Endometrial microvascular endothelial cells (primary cell): Measurements from ENCODE around the gene PTPRD. TPM values are rescaled to one million over a fixed set of nuclear protein-coding genes. Genes with fewer than 3 reads are reported as not detected.

Experiments used
- in situ Hi-C: cut with HindIII; loops from 2 replicates; pipeline ENCODE4 v1.10.0; 2017; ENCODE audit warnings: low sequenced_read_pairs, low pct_unique_long_range_greater_than_20kb; ENCODE audit errors: inconsistent ontology term
- total RNA-seq: library from RNA; depleted of rRNA; stranded (reverse); fragments of >200 nt; gene quantifications from one replicate; pipeline ENCODE4 v1.2.3, GENCODE V29; 2015; ENCODE audit errors: inconsistent ontology term

PTPRD gene
- total RNA-seq, 1 donor from 2014 or later: under 0.01 TPM

DNA sequence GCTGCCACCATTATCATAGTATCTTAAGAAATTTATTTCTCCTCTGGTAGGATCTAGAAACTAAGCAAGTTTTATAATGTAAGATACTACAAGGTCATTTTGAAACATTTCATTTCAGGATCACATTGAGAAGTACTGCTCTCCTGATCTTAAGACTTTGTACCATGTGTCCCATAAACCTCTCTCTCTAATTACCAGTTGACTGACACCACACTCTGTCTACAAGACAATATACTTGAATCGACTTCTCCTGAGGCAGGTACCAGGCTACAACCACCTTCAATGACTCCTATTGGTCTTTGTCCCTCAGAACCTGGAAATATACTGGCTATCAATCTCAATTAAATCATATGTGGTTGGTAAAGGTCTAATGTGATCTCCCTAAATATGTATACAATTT lies 597.0 kb downstream of the PTPRD start:
- in situ Hi-C loops: no loop called here

DNA sequence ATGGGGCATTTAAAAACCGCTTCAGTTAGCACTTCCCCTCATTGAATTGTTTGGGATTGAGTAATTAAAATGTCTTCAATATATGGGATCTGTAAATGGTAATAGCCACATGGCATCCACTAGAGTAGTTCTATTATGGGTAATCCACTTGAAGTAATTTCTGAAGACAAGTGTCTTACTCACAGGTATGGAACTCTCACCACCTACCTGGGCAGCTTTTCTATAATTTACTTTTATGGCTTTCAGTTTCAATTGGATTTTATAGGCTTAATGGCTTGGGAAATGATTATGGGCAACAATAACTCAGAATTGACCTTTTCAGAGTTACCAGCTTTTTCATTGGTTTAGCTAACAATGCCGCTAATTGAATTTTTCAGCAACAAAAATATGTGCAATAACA lies 597.9 kb downstream of the PTPRD start:
- in situ Hi-C loops: no loop called here

DNA sequence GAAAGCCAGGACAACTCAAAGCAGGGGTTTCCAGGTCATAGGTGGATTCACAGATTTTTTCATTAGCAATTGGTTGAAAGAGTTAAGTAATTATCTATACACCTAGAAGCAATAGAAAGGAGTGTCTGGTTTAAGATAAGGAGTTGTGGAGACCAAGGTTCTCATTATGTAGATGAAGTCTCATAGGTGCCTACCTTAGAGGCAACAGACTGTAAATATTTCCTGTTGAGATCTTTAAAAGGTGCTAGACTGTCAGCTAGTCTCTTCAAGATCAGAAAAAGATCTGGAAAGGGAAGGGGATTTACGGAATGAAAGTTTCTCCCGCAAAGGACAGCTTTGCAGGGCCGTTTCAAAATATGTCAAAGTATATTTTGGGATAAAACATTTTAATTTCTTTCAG lies 603.4 kb downstream of the PTPRD start:
- in situ Hi-C loops: no loop called here

DNA sequence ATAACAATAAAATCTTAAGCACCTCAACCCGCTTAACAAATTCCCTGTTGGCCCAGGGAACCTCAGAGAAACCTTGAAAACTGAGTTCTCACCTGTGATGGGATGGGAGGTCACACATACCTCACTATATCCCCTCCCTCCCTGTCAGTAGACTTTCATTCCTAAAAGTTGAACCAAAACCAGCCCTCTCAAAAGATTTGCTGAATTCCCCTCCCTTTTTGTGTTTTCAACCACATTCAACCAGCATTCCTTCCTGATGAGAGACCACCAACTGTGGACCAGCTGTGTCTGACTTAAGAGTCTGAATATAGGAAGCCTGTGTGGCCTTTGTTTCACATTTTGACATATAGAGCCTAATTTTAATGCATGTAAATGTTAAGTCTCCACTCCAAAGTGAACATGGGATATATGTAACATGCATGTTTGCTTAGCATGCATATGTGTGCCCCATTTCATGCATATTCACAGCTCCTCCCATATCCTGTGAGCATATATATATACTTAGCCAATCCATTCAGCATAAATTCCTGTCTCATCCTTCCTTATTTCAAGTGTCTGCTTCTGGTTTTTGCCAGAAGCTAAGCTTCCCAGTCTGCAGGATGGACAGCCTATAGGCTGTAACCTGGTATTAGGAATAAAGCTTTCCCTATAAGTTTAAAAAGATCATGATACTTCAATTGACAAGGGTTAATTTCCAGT lies 604.6 kb downstream of the PTPRD start:
- in situ Hi-C loops: no loop called here

DNA sequence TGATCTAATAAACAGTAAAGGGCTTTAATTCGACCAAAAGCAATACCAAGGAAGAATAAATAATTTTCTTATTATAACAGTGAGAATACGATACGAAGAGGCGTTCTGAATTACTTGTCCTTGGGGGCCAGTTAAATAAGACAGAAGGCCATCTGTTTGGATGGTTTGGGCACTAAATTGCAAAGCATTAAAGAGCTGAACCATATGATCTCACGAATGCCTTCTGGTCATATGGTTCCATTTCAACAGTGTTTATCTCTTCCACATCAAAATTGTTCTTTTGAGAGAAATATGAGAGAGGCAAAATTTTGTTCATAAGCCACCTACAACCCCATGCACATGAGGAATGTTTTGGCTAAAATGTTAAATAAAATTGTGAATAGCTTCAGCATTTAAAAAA lies 605.4 kb downstream of the PTPRD start:
- in situ Hi-C loops: no loop called here

DNA sequence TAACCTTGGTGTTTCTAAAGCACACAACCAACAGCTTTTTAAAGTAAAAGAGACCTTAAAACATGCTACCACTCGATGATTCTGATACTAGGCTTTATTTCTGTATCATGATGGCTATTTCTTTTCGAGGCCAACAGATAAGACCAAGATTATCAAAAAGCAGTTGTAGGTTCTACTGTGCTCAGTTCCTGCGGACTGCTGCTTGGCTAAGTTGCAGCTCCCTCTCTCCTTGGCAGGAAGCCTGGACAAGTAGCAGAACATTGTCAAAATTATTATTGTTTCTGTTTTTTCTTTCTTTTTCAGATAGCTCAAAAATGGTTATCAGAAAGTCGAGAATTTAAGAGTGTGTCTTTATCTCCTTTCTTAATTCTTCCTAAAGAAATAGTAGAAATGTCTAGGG lies 607.6 kb downstream of the PTPRD start:
- in situ Hi-C loops: no loop called here

DNA sequence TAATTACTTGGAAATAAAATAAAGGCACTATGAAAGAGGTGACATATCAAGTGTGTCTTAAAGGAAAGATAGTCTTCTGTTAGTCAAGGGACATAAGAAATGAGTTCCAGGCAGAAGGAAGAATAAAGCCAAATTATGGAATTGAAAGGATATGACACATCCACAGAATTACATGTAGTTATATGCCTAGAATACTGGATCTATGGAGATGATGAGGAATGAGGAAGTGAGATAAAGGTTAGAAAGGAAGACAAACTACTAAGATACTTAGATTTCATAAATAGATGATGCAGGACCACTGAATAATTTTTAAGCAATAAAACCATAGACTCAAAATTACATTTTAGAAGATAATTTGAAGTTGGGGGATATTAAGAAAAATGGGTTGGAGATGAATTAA lies 609.8 kb downstream of the PTPRD start:
- in situ Hi-C loops: no loop called here

DNA sequence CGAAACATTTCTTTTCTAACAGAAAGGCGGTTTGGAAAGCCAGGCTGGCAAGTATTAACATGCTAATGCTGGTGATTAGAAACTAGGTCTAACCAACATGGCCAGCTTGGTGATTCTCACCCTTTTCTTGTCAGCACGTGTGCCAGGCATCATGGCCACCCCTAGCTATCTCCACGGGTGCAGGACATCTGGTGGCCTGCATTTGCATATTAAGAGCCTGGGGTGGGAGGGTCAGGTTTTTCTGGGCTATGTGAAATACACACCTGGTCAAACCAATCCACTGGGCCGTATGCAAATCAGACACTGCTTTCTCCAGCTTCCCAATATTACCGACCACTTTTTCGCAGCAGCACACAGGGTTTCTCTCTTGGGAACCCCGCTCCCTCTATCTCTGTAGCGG lies 612.1 kb downstream of the PTPRD start:
- in situ Hi-C loops: no loop called here

DNA sequence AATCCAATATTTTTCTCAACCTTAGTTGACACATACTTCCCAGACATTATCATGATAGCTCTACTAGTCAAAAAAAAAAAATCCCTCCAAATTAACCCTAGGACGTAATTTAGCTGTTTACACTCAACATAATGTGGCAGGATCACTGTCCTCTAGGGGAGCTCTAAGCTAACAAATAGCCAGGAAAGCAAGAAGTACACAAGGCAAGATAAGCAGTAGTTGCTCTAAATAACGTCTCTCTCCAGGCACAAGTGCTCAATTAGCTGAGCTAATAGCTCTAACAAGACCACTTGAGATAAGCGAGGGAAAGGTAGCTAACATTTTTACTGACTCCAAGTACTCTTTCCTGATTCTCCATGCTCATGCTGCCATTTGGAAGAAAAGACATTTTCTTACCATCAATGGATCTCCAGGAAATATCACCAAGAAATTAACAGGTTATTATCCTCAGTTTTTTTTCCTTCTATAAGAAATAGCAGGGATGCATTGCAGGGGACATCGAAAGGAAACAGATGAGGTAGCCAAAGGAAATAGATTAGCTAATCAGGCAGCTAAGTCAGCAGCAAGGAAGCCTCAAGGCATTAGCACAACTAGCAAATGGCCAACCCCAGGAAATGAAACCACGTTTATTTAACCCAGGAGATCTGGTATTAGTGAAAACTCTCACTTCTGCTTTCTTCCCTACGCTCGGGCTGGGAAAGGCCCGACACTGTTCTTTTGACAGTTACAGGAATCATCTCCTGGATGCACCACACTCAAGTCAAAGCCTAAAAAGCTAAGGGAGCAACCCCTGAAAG lies 614.1 kb downstream of the PTPRD start:
- in situ Hi-C loops: no loop called here

DNA sequence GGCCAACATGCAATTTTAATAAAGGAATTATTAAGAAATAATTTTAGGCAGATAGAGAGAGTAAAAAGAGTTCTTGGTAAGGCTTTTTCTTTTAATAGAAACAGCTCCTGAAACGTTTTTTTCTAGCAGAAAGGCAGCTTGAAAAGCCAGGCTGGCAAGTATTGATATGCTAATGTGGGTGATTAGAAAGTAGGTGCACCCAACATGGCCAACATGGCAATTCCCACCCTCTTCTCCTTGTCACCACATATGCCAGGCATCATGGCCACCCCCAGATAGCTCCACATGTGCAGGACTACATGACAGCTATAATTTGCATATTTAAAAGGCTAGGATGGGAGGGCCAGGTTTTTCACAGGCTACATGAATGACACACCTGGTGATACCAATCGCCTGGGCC lies 615.2 kb downstream of the PTPRD start:
- in situ Hi-C loops: no loop called here

DNA sequence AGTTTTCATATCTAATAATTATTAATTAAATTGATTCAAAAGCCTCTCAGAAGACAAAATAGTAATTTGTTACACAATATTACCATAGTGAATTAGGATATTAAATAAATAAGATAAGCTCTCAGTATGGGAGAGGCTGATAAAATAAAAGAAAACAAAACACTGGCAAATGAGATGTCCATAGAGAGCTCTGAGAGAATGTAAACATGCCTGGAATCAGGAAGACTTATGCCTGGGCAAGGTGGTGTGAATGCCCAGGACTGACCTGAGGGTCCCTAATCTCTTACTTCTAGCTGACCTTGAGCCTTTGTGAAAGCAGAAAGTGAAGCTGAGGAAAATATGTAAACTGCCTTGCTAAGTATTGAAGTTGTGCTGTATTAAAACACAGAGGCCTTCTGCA lies 616.5 kb downstream of the PTPRD start:
- in situ Hi-C loops: no loop called here

DNA sequence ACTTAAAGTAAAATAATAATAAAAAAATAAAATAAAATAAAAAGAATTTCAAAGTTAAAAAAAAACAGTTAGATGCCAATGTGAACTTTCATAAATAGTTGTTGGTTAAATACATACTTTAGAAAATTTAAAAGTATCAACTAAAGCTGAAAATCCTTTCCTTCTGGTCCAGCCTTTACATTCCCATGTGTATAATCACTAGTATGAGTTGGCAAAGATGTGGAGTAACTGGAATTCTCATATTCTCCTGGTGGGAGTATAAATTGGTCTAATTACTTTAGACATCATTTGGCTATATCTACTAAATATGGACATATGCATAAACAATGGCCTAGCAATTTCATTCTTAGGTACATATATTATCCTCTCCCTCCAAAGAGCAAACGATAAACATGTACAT lies 619.9 kb downstream of the PTPRD start:
- in situ Hi-C loops: no loop called here

DNA sequence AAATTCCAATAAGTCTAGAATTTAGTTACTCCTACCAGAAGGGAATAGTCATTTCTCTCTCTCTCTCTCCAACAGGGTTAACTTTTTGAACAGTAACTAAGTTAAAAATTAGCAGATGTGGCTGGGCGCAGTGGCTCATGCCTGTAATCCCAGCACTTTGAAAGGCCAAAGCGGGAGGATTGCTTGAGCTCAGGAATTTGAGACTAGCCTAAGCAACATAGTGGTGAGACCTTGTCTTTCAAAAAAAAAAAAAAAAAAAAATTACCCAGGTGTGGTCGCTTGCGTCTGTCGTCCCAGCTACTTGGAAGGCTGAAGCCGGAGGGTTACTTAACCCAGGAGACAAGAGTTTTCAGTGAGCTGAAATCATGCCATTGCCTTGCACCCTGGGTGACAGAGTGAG lies 639.7 kb downstream of the PTPRD start:
- in situ Hi-C loops: no loop called here

DNA sequence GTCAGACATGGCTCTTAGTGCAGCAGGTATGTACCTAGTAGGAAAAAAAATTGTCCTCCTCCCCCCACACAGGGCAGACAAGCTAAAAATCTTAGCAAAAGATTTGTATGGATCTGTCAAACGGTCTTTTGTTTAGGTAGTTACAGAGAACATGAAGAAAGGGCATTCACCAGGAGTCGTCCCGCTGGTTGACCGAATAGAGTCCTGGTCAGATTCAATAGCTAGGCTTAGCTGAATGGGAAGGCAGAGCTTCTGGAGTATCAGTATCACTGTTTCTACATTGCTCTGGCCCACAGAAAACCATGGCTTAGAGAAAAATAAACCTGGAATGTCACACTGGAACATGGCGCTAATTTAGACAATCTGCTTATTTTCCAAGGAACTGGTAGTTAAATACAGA lies 642.3 kb downstream of the PTPRD start:
- in situ Hi-C loops: no loop called here

DNA sequence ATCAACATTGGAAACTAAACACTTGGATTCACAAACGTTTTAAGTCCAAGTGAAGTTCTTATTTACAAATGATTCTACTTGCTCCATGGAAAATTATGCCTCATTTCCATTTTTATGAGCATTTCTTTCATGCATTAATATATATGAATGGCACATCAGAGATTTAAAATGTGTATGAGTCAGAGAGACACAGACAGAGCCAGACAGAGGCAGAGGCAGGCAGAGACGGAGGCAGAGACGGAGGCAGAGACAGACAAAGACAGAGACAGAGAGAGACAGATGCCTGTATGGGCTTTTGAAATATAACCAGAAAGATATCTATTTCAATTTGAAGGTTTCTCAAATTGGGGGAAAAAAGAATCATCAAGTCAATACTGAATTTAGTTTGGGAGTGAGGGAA lies 649.0 kb downstream of the PTPRD start:
- in situ Hi-C loops: no loop called here

DNA sequence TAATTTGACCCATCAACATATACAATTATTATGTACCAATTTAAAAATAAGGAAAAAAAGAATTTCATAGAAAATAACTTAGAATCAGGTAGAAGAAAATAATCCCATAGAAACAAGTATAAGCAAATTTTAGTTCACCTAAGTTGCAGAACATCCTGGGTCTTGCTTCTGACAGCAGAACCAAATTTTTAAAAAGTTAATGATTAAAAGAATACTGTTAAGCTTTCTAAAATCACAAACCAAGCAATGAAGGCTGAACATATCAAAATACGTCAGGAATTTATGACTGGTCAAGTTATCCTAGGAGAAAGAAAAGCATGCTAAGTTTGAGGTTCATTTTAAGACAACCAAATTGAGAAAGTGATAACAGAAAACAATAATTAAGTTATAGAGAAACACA lies 650.9 kb downstream of the PTPRD start:
- in situ Hi-C loops: no loop called here

DNA sequence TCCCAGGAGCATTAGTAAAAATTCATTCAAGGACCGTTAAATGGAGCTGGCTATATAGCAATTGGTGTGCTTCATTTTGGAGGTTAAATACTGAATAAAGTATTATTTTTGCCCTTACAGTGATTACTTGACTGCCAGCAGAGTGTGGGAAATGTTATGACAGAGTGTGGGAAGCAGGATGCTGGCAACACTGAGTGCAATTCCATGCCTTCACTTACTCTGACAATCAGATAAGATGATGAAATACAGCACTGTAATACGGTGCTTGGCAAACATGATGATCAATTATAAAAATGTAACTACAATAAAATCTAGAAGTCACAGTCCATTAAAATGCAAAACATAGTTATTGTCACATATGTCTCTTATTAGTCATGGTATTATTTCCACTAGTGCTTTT lies 651.3 kb downstream of the PTPRD start:
- in situ Hi-C loops: no loop called here

DNA sequence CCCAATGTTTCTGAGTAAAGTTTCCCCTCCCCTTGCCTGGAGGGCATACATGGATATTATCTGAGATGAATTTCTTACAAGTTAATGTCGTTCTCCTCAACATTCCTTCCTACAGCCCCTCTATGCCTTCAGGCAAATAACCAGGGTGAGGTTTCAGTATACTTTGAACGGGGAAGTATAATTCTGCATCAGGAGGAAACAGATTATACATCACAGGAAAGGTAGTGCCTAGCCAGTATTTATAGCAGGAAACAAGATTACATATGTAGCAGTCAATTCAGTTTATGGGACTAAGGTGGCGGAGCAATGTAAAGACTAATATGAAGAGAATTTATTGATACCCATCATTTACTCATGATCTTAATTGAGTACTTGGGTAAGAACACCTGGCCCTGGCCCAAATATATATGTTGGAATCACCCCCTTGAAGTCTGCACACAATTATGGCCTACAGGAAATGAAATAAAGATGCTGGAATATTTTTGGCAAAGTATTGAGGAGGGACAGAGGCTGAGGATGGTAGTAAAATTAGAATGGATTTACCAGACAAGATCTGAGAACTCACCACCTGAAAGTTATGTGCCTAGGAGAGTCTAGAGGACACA lies 661.1 kb downstream of the PTPRD start:
- in situ Hi-C loops: no loop called here

DNA sequence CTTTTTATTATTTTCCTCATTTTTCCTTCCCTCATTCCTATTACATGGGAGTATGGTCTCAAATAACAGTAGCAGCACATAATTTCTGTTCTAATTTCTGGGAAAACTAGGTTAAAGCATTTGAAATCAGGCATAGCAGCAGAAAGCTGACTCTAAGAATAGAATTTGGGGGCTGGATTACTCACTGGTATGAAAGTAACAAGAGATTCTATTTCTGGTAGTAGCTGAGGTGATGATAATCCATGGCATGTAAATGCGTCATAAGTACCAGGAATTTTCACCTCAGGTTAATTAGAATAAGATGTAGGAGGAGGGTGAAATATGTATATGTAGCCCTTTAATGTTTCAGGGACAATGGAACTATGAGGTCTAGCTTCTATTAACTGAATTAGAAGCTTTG lies 662.0 kb downstream of the PTPRD start:
- in situ Hi-C loops: no loop called here

DNA sequence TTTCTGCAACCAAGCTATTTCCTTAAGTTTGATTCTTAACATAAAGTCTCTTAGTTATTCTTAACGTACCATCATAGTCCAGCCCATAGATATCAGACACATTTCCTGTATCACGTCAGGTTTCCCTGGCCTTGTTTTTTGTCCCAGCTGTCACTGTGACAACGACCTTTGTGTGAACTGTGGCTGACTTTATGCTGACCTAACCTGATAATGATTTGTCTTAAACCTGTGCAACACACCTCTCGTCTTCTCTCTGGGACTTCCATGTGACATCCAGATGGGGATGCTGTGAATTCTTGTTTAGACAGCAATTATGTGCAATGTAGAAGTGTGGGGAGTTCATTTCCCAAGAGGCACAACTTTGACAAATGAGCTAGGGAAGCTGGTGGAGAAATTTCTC lies 662.8 kb downstream of the PTPRD start:
- in situ Hi-C loops: no loop called here
